DND-41 (cell line): ENCODE data around the gene PRKCB.

Experiments used
- CTCF ChIP-seq: IDR thresholded peaks from 2 replicates; pipeline ENCODE4 v1.5.1; 2012; ENCODE audit warnings: borderline replicate concordance, low read length, moderate library complexity, mild to moderate bottlenecking; ENCODE audit not compliant: poor library complexity, severe bottlenecking; ENCODE audit errors: extremely low read depth
- EZH2 ChIP-seq: IDR thresholded peaks from 3 replicates; pipeline ENCODE4 v1.6.1; 2012; ENCODE audit warnings: borderline replicate concordance, low read depth, mild to moderate bottlenecking, moderate library complexity, low read length, inconsistent platforms; ENCODE audit not compliant: severe bottlenecking

GRCh38 chr16:23914946-23915530 is 79.3 kb downstream of the PRKCB start:
- TF ChIP-seq CTCF: no peak
- no peak for TF ChIP-seq EZH2
